GM18508 (cell line): ENCODE results near the gene LILRB5.
"Not testable (repeated sequence)": the region's sequence is repeated elsewhere in the genome, so short reads cannot be mapped to it uniquely, and the experiment has no call there.

Experiments used
- ATAC-seq: cut with Tn5 transposase; IDR thresholded peaks from one replicate; pipeline ENCODE4 v1.9.1; 2021; ENCODE audit warnings: moderate number of reproducible peaks; ENCODE audit not compliant: insufficient read depth, unreplicated experiment

The LILRB5 gene

DNA sequence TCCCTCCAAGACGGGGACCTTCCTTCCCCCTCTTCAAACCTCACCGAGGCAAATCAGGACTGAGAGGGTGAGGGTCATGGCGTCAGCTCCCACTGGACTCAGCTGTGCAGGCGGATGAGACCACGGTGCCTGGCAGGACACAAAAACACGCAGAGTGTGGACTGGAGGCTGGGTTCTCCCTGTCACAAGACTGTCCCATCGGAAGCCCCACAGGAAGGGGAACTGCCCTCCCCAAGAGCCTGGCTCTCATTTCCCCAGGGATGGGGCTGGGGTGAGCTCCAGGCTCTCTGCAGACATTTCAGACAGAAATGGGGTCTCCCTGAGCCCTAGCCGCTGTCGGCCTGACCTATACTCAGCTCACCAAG, at the start of gene LILRB5:
TSS of gene LILRB5 (minus strand) at position 158 of the 365 bp plus-strand sequence. CDS start at position 78, 80 bp downstream.
- no peak for ATAC-seq

DNA sequence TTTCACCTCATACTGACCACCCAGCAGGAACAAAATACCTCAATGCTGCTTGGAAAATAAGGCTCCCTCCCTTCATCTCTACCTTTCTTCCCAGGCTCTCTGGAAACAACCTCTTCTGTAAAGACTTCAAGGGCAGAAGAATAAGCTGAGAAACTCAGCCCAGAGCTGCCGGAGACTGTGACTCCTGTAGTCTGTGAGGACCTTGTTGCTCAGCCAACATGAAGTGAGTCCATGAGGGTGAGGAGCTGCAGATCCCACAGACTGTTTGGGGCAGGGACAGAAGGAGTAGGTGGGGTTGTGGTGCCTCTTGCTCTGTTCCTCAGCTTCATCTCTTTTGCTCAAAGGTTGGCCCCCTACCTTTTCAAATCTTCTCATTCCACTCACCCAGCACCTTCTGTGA, 48.1 kb upstream of the LILRB5 start:
- no peak for ATAC-seq

DNA sequence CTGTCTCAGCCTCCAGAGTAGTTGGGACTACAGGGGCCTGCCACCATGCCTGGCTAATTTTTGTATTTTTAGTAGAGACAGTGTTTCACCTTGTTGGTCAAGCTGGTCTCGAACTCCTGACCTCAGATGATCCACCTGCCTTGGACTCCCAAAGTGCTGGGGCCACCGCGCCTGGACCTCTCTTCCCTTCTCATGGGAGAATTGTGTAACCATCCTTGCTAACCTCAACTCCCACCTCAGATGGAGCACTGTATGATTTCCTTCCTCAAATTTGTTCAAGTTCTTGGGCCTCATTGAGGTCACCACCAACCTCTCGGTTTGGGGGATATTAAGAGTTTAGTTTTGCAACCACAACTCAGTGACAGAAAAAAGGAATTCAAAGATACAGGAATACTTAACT, 45.2 kb upstream of the LILRB5 start:
- ATAC-seq: no peak

- no peak for ATAC-seq
These were observed 42.4 kb upstream of the LILRB5 start for GRCh38 chr19:54299515-54299914.

DNA sequence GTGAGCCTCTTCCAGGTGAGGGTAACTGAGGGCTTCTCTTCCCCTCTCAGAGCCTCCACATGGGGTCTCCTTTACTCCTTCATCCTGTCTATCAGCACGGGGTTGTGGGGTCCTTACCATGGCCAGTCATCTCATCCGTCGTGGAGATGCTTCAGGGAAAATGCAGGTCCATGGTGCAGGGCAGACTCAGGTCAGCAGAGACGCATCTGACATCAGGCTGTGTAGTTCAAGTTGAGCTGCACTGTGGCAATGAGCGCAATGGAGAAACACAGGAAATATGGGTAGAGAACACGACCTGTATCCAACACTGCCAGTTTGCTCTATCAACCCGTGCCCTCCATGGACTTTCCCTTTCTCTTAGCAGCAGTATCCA, 42.0 kb upstream of the LILRB5 start:
- no peak for ATAC-seq

GRCh38 chr19:54298357-54299125, 41.5 kb upstream of the LILRB5 start:
- no peak for ATAC-seq

DNA sequence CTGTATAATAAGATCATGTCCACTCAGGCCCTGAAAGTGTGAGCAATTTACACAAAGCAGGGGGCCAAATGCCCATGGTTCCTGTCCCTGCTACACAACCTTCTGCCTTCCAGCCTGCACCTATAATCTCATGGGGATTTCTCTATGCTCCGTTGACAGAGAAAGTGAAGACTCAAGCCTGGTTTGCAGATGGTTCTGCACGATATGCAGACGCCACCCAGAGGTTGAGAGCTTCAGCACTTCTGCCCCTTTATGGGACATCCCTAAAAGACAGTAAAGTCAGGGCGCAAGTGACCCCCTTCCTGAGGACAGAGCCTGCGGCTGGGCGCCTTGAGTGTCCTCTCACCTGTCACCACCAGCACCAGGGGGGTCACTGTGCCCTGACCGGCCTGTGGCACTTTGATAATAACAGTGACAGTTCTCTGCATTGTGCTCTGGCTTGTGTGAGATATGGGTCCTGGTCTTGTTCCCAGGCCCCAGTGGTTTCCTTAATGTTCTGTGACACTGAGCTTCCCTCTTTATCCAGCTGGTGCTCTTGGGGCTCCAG, 40.8 kb upstream of the LILRB5 start:
- ATAC-seq: no peak

DNA sequence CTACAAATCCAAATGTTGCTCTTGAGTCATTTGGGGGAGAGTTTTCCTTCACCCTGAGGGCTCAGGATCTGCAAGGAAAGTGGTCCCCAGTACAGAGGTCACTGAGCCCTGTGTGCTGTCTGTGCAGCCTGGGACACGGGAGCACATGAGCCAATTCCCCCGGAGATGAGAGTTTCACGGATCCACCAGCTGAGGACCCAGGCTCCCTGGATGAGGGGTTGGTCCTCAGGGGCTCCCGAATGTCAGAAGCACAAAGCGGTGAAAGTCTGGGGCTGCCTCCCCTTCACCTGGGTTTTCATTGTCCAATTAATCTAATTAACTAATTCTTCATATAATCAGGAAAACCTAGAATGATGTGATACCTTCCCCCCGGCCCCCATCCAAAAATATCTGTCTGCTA, 37.5 kb upstream of the LILRB5 start:
- ATAC-seq: no peak

DNA sequence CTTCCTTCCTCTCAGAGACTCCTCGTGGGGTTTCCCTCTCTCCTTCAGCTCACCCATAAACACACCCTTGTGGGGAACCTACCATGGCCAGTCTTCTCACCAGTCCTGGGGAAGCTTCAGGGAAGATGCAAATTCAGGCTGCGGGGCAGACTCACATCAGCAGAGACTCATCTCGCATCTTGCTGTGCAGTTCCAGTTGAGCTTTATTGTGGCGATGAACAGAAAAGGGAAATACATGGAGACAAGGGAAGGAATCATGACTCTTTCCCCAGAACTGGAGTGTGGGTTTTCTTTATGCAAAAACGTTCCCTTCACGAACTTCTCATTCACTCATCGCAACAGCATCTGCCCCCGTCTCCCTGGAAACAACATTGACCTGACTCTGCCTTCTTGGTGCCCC, 32.1 kb upstream of the LILRB5 start:
- not testable (repeated sequence) for ATAC-seq

DNA sequence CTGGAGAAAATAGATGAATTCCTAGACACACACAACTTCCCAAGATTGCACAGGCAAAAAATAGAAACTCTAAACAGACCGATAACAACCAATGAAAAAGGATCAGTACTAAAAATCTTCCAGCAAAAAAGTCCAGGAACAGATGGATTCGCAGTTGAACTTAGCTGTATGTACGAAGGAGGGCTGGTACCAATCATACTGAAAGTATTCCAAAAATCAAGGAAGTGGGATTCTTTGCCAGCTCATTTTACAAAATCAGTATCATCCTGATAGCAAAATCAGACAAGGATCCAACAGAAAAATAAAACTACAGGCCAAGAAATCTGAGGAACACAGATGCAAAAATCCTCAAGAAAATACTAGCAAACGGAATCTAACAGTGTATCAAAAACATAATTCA, 30.4 kb upstream of the LILRB5 start:
- no peak for ATAC-seq

GRCh38 chr19:54286283-54286682, 29.2 kb upstream of the LILRB5 start:
- not testable (repeated sequence) for ATAC-seq

GRCh38 chr19:54285427-54286056, 28.5 kb upstream of the LILRB5 start:
- ATAC-seq: not testable (repeated sequence)

DNA sequence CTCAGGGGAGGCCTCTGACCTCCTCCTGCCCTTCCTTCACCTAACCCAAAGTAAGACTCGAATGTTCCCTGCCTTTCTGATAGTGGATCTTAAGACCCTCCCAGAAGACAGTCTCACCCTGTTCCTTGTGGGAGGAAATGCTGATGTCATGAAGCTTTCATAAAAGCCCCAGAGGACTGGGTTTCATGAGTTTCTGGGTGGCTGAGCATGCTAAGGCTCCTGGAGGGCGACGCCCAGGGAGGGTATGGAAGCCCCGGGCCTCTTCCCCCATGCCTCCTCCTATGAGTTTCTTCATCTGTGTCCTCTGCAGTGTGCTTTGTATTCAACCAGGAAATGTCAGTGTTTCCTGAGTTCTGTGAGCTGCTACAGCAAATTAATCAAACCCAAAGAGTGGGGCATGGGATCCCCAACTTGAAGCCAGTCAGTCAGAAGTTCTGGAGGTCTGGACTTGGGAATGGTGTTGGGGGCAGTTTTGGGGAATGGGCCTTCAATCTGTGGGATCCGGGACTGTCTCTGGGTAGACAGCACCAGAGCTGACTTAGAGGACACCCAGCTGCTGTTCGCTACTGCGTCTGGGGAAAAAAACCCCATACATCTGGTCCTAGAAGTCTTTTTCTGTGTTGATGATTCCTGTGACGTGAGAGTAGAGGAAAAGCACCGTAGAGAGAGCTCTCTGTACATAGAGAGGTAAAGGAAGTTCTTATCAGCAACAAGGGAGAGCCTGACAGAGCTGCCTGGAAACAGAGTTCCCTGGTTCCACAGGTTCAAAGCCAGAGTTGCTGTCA, 25.8 kb upstream of the LILRB5 start:
- no peak for ATAC-seq

DNA sequence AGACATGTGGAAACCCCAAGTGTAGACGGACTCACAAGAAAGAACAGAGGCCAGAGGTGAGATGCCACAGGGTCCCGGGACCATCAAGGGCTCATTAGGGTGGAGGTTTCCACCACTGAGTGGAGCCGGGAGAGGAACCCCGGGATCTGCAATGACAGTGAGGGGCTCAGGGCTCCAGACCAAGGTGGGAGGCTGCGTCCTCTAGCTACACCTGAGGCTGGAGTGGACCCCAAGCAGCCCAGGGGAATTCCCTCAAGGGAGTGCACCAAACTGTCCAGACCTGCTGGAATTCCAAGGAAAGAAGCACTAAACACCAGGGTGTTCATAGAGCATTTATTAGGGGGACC, 24.6 kb upstream of the LILRB5 start:
- ATAC-seq: not testable (repeated sequence)

- no peak for ATAC-seq
These were observed 24.1 kb upstream of the LILRB5 start, which contains the start of gene LILRB2 for GRCh38 chr19:54281007-54281728. Gene LILRB2 (minus strand): TSS chr19:54281110. CDS start chr19:54280496, 614 bp downstream.

DNA sequence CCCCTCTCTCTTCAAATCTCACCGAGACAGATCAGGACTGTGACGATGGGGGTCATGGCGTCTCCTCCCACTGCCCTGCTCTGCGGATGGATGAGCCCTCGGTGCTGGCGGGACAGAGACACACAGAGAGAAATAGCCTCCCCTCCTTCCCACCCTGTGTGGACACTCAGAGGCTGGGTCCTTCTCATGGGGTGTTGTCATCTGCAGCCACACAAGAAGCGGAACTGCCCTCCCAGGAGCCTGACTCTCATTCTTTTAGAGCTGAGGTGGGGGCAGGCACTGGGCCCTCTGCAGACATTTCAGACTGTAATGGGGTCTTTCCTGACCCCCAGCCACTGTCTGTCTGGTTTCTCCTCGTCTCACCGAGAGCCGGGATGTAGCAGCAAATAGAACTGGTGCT, 23.4 kb upstream of the LILRB5 start:
- ATAC-seq: not testable (repeated sequence)

GRCh38 chr19:54280025-54280424, 23.0 kb upstream of the LILRB5 start:
- ATAC-seq: not testable (repeated sequence)

GRCh38 chr19:54279406-54279962, 22.4 kb upstream of the LILRB5 start:
- no peak for ATAC-seq

DNA sequence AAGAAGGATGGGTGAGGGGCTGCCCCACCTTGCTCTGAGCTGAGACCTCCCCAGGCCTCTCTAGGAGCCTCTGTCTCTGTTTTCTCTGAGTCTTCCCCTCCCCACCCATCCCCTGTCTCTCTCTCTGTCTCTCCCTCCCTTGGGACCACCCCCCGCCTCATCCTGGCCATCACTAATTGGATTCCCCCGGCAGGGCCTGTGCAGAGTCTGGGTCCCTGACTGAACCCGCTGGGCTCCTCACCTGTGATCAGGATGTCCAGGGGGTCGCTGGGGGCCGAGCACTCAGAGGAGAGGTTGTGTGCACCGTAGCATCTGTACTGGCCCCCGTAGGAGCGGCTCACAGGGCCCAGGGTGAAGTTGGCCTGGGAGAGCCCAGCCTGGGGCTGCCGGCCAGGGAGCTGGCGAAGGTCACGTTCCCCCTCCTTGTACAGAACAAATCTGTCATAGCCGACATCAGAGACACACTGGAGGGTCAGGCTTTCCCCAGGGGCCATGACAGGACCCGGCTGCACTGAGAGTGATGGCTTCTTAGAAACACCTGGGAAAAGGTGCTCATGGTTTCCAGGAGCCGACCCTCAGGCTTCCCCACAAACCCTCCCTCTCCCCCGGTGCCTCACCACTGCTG, 21.6 kb upstream of the LILRB5 start:
- ATAC-seq: not testable (repeated sequence)
